HUES6 (cell line): ENCODE measurements around the gene SLC6A7.
"Not testable (repeated sequence)": the region's sequence is repeated elsewhere in the genome, so short reads cannot be mapped to it uniquely, and the experiment has no call there.

Experiments
- H3K27ac ChIP-seq: 2 replicates; pipeline ENCODE4 v1.7.0; 2013; ENCODE audit warnings: low read depth, mild to moderate bottlenecking, low read length, inconsistent platforms
- H3K27me3 ChIP-seq: 2 replicates; pipeline ENCODE4 v1.6.1; 2013; ENCODE audit warnings: low read length; ENCODE audit not compliant: control insufficient read depth, insufficient read depth
- H3K36me3 ChIP-seq: 2 replicates; pipeline ENCODE4 v1.6.1; 2013; ENCODE audit warnings: low read length; ENCODE audit not compliant: control insufficient read depth, insufficient read depth
- H3K4me1 ChIP-seq: 2 replicates; pipeline ENCODE4 v1.6.1; 2013; ENCODE audit warnings: low read length; ENCODE audit not compliant: control insufficient read depth, insufficient read depth
- H3K4me3 ChIP-seq: 2 replicates; pipeline ENCODE4 v1.5.1; 2013; ENCODE audit warnings: low read depth, low read length
- H3K9ac ChIP-seq: one replicate; pipeline ENCODE4 v1.6.1; 2013; ENCODE audit warnings: mild to moderate bottlenecking, low read length
- H3K9me3 ChIP-seq: 2 replicates; pipeline ENCODE4 v1.6.1; 2013; ENCODE audit warnings: low read depth, low read length; ENCODE audit not compliant: control insufficient read depth, insufficient read depth

Gene SLC6A7

DNA sequence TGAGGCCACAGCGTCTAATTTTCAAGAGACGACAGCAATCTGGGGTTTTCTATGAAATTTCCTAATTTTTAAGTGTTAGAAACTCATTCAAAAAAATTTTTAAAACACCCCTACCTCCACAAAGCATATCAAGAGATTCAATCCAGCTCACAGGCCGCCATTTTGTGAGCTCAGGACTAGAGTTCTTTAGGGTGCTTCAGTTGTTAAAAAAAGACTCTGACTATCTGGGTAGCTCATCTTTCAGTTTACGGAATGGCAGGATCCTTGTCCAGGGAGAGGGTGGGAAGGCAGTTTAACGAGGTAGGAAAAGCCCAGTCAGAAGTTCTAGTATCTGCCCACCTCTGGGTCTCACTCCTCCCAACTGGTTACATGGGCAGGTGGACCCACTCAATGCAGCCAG lies 56.6 kb downstream of the SLC6A7 start:
- no peak overlapping the region for H3K9ac ChIP-seq
- H3K36me3 ChIP-seq = no peaks in the 10 kb centered on the region
- no peaks in the 10 kb centered on the region for H3K9me3 ChIP-seq
- no peaks in the 10 kb centered on the region; the same call in 1 of the 2 replicates for H3K4me1 ChIP-seq
- H3K27me3 ChIP-seq = no peaks in the 10 kb centered on the region
- H3K4me3 ChIP-seq = no peak overlapping the region
- H3K27ac ChIP-seq = no peak overlapping the region

DNA sequence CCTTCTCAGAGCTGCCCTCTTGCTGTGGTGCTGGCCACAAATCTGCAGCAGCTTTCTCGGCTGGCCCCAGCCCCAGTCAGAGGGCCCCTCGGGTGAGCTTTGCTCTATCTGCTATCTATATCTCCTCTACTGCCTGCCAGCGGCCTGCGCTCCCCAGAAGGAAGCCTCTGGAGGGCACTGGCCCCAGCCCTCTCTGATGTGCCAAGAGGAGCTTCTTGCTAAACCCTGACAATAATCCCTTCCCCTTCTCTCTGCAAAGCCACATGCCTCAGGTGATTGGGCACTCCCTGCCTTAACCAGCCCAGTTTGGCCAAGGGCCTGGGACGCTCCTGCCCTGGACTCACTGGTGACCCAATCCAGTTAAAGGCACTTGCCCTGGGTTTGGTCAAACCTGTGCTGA lies 57.0 kb downstream of the SLC6A7 start:
- Histone ChIP-seq H3K36me3 (no peaks in the 10 kb centered on the region), H3K4me1 (no peaks in the 10 kb centered on the region; the same call in 1 of the 2 replicates), H3K27ac (no peak overlapping the region), H3K9ac (no peak overlapping the region), H3K9me3 (no peaks in the 10 kb centered on the region), H3K4me3 (no peak overlapping the region), H3K27me3 (no peaks in the 10 kb centered on the region)

DNA sequence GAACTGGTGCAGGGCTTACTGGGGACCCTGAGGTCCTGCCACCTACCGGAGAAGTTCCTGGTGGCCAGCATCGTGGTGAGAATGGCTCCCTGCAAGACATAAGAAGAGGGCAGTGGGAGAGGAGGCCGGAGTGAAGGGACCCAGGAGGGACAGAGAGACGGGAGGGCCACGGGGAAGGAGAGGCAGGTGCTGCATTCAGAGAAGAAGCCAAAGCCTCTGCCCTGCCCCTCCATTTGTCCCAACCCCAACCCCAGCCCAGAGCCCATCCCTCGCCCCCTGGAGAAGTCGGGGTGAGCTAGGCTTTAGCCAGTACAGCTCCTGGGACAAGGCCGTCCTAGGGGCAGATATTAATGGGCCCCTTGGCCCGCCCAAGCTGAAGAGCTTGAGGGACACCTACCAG lies 57.9 kb downstream of the SLC6A7 start:
- Histone ChIP-seq H3K9ac (no peak overlapping the region), H3K9me3 (no peaks in the 10 kb centered on the region), H3K4me1 (no peaks in the 10 kb centered on the region; the same call in 1 of the 2 replicates), H3K27ac (no peak overlapping the region), H3K27me3 (no peaks in the 10 kb centered on the region), H3K4me3 (no peak overlapping the region), H3K36me3 (no peaks in the 10 kb centered on the region)

DNA sequence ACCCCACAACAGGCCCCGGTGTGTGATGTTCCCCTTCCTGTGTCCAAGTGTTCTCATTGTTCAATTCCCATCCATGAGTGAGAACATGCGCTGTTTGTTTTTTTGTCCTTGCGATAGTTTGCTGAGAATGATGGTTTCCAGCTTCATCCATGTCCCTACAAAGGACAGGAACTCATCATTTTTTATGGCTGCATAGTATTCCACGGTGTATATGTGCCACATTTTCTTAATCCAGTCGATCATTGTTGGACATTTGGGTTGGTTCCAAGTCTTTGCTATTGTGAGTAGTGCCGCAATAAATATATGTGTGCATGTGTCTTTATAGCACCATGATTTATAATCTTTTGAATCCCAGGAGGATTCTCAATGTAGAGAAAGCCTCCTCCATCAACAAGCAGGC lies 58.6 kb downstream of the SLC6A7 start:
- not testable (repeated sequence) for H3K4me1 ChIP-seq, H3K9ac ChIP-seq, H3K9me3 ChIP-seq, H3K36me3 ChIP-seq, H3K27me3 ChIP-seq, H3K27ac ChIP-seq, H3K4me3 ChIP-seq

DNA sequence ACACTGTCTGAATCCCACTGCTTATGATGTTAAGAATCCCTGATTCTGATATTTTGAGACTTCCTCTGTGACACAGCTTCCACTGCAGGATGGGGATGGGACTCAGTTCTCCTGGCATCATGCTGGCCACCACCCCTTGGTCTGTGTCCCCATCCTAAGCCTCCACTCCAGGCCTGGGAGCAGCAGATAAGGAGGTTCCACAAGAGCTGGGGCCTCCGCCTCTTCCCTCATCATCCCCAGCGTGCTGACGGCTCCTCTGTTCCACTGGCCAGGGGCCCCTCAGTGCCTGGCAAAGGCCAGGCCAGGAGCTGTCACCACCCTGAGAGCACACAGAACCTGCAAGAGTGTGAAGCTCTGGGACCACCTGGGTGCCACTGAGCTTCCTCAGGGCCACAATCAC lies 59.1 kb downstream of the SLC6A7 start:
- Histone ChIP-seq H3K4me1 (peaks cover 4% of the 10 kb centered on the region; the same call in 1 of the 2 replicates), H3K27ac (no peak overlapping the region), H3K4me3 (no peak overlapping the region), H3K9me3 (no peaks in the 10 kb centered on the region), H3K36me3 (no peaks in the 10 kb centered on the region), H3K9ac (no peak overlapping the region), H3K27me3 (no peaks in the 10 kb centered on the region)

DNA sequence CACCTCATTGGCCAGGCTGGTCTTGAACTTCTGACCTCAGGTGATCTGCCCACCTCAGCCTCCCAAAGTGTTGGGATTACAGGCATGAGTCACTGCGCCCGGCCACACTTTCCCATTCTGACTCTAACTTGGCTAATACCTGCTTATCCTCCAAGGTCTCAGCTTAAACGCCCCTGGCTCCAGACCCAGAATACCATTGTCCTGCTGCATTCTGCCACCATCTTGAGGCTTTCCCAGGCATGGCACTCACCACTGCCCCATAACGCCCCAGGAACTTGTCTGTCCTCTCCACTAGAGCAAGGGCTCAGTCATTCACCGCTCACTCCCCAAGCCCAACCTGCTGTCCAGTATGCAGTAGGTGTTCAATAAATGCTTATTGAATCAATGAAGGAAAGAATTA lies 59.9 kb downstream of the SLC6A7 start:
- Histone ChIP-seq H3K27me3 (no peaks in the 10 kb centered on the region), H3K4me3 (no peak overlapping the region), H3K9ac (no peak overlapping the region), H3K36me3 (no peaks in the 10 kb centered on the region), H3K27ac (no peak overlapping the region), H3K9me3 (no peaks in the 10 kb centered on the region), H3K4me1 (peaks cover 4% of the 10 kb centered on the region; the same call in 1 of the 2 replicates)

DNA sequence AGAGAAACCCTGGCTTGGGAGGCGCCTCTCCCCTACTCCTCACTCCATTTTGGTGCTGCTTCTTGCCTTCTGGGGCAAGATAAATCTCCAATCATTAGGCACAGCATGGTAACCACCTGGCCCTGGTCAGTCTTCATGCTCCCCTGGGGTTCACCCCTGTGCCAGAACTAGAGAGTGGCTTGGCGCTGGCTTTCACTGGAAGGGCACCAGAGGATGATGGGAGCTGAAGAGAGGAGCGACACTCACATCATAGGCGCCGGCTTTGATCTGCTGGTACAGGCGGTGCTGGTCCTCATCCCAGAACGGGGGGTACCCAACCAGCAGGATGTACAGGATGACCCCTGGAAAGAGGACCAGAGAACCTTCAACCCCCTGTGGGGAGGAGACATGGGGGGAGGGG lies 61.6 kb downstream of the SLC6A7 start:
- Histone ChIP-seq H3K9me3 (no peaks in the 10 kb centered on the region), H3K9ac (no peak overlapping the region), H3K4me1 (peaks cover 4% of the 10 kb centered on the region; the same call in 1 of the 2 replicates), H3K27ac (no peak overlapping the region), H3K36me3 (no peaks in the 10 kb centered on the region), H3K27me3 (no peaks in the 10 kb centered on the region), H3K4me3 (no peak overlapping the region)

DNA sequence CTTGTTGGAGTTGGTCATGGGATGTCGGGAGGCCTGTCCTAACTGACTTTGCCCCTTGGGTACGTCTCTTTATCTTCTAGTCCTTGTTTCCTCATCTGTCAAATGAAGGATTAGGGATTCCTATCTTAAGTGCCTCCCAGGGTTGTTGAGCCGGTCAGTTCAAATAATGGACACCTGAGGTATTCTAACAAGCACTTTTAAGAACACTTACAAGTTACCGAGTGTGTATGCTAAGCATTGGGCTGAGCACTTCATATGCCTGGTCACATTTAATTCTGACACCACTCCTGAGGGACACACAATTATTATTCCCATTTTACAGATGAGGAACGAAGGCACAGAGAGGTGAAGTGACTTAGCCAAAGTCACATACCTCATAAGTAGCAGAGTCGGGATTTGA lies 62.6 kb downstream of the SLC6A7 start:
- Histone ChIP-seq H3K27me3 (no peaks in the 10 kb centered on the region), H3K9ac (no peak overlapping the region), H3K4me1 (peaks cover 4% of the 10 kb centered on the region; the same call in 1 of the 2 replicates), H3K4me3 (no peak overlapping the region), H3K36me3 (no peaks in the 10 kb centered on the region), H3K9me3 (no peaks in the 10 kb centered on the region), H3K27ac (no peak overlapping the region)

DNA sequence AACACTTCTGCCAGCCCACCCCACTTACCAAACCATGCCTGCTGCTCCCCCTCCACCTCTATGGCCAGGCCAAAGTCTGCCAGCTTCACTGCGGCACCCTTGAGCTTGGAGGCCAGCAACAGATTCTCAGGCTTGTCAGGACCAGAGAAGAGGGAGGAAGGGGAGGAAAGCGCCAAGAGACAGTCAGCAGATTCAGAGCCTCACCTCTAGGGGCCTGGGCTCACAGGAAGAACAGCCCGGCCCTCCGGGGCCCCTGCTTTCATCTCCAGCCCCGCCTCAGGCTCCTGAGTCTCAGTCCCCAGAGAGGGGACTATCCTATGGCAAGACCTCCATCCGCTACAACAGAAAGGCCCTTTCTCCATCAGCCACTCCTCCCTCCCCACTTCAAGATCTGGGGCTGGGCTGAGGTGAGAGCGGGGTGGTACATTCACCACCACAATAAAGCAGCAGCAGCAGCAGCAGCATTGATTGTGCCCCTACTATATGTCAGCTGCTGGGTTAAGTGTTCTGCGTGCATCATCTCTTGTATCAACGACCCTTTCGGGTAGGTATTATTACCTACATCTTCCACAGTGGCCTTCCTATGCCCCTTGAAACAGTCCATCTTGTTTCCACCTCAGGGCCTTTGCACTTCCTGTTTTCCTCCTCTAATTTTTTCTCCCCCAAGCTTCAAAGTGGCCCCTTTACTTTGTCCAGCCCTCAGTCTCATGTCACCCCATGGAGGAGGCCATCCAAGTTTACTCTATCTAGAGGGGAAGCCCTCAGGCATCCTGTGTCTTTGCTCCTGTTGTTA lies 63.8 kb downstream of the SLC6A7 start:
- Histone ChIP-seq H3K27me3 (no peaks in the 10 kb centered on the region), H3K4me1 (peaks cover 4% of the 10 kb centered on the region; the same call in 1 of the 2 replicates), H3K27ac (no peak overlapping the region), H3K36me3 (no peaks in the 10 kb centered on the region), H3K9ac (no peak overlapping the region), H3K9me3 (no peaks in the 10 kb centered on the region), H3K4me3 (no peak overlapping the region)

DNA sequence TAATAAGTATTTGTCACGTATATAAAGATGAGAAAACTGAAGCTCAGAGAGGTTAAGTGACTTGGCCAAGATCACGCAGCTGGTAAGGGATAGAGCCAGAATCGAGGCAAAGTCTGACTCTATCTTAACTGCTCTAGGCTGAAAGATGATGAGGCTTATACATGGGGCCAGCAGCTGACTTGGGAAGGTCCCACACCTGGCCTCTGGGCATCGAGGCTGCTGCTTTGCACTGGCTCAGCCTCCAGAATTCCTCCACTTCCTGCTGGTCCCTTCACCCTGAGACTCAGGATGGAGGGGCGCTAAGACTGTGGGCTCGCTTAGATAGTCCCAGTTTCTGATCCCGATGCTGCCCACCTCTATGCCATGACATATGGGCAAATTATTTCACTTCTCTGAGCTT lies 64.5 kb downstream of the SLC6A7 start:
- no peaks in the 10 kb centered on the region for H3K9me3 ChIP-seq
- H3K27me3 ChIP-seq = no peaks in the 10 kb centered on the region
- H3K4me1 ChIP-seq = peaks cover 4% of the 10 kb centered on the region; the same call in 1 of the 2 replicates
- H3K9ac ChIP-seq = no peak overlapping the region
- no peak overlapping the region for H3K27ac ChIP-seq
- no peak overlapping the region for H3K4me3 ChIP-seq
- H3K36me3 ChIP-seq = no peaks in the 10 kb centered on the region

DNA sequence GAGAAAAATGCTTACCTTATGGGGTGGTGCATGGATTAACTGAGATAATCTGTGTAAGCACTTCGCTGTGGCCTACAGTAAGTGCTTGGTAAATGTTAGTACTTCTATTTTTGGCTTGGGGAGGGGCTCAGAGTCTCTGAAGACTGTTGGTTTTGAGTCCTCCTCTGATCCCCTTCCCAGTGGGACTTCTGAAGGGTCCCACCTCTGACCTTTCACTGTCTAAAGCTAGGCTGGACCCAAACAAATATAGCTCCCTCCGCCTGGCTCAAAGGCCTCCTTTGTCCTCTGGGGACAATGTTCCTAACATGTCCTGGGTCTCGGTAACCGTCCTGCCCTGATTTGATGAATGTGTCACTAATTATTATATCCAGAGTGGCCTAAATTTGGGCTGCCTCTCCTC lies 64.9 kb downstream of the SLC6A7 start:
- Histone ChIP-seq H3K36me3 (no peaks in the 10 kb centered on the region), H3K4me1 (peaks cover 4% of the 10 kb centered on the region; the same call in 1 of the 2 replicates), H3K27me3 (no peaks in the 10 kb centered on the region), H3K9ac (no peak overlapping the region), H3K9me3 (no peaks in the 10 kb centered on the region), H3K27ac (no peak overlapping the region), H3K4me3 (no peak overlapping the region)
